Measurements from ENCODE around the gene CLP1. TPM values are rescaled to one million over a fixed set of nuclear protein-coding genes. Genes with fewer than 3 reads are reported as not detected.
A peak's percentile ranks its signal among the peaks of the same experiment; 100 is the strongest.

Gene CLP1
- total and polyA plus RNA-seq, 9 donors = 5.5 to 11.9 (median 10.5) TPM

DNA sequence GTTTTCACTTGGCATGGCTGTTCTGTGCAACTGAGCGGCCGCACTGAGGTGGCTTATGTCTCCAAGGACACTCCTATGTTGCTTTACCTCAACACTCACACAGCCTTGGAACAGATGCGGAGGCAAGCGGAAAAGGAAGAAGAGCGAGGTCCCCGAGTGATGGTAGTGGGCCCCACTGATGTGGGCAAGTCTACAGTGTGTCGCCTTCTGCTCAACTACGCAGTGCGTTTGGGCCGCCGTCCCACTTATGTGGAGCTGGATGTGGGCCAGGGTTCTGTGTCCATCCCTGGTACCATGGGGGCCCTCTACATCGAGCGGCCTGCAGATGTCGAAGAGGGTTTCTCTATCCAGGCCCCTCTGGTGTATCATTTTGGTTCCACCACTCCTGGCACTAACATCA is 2.1 kb downstream of the CLP1 start:
- no peaks in the 10 kb centered on the region for H3K9me3 ChIP-seq
- no peak for TF ChIP-seq EP300 (IDR thresholded peaks at IDR 0.05)
- no peak for TF ChIP-seq POLR2A (IDR thresholded peaks at IDR 0.05)
- TF ChIP-seq, protein P1, sequence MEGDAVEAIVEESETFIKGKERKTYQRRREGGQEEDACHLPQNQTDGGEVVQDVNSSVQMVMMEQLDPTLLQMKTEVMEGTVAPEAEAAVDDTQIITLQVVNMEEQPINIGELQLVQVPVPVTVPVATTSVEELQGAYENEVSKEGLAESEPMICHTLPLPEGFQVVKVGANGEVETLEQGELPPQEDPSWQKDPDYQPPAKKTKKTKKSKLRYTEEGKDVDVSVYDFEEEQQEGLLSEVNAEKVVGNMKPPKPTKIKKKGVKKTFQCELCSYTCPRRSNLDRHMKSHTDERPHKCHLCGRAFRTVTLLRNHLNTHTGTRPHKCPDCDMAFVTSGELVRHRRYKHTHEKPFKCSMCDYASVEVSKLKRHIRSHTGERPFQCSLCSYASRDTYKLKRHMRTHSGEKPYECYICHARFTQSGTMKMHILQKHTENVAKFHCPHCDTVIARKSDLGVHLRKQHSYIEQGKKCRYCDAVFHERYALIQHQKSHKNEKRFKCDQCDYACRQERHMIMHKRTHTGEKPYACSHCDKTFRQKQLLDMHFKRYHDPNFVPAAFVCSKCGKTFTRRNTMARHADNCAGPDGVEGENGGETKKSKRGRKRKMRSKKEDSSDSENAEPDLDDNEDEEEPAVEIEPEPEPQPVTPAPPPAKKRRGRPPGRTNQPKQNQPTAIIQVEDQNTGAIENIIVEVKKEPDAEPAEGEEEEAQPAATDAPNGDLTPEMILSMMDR (IDR thresholded peaks at IDR 0.05) = no peak
- no peak overlapping the region for H3K27ac ChIP-seq
- H3K4me1 ChIP-seq (ENCODE audit: insufficient read depth) = peaks cover 3% of the 10 kb centered on the region
- peak in 1 of 5 donors; percentile 43 for DNase-seq
- H3K27me3 ChIP-seq = no peaks in the 10 kb centered on the region
- H3K36me3 ChIP-seq = no peaks in the 10 kb centered on the region
- intact Hi-C loops (cut with DNase I) = loop anchor here in 2 of 4 donors (10.0 kb wide), 2 partner anchors 335 to 1895 kb away; partner anchors contain the start of gene TNKS1BP1 (in 1 of the 2)
- WGBS, 3 donors = 94 to 95% (median 94%) methylated on average over 14 of the region's 14 CpGs
- no peak overlapping the region for H3K4me3 ChIP-seq

DNA sequence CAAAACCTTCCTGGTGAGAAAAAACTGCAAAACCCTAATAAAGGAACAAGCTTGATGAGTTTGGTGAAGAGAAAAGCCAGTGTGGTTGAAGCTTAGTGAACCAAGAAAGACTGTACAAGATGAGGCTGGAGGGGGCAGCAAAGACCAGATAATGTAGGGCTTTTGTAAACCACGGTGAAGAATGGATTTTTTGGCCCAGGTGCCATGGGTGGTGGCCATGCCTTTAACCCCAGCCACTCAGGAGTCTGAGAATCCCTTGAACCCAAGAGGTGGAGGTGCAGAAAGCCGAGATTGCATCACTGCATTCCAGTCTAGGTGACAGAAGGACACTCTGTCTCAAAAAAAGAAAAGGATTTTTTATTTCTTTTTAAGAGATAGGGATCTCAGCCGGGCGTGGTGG is 5.3 kb downstream of the CLP1 start:
- H3K27ac ChIP-seq = no peak overlapping the region
- intact Hi-C loops (cut with DNase I) = loop anchor here in 1 of 4 donors (10.0 kb wide), 1 partner anchor 1892 kb away; no protein-coding TSS in a partner anchor
- no peaks in the 10 kb centered on the region for H3K36me3 ChIP-seq
- TF ChIP-seq, protein P1 (IDR thresholded peaks at IDR 0.05) = no peak
- peaks cover 3% of the 10 kb centered on the region for H3K4me1 ChIP-seq (ENCODE audit: insufficient read depth)
- no peak for DNase-seq
- no peaks in the 10 kb centered on the region for H3K9me3 ChIP-seq
- WGBS, 3 donors = 68 to 72% (median 70%) methylated on average over 4 of the region's 4 CpGs
- no peak overlapping the region for H3K4me3 ChIP-seq
- no peaks in the 10 kb centered on the region for H3K27me3 ChIP-seq

DNA sequence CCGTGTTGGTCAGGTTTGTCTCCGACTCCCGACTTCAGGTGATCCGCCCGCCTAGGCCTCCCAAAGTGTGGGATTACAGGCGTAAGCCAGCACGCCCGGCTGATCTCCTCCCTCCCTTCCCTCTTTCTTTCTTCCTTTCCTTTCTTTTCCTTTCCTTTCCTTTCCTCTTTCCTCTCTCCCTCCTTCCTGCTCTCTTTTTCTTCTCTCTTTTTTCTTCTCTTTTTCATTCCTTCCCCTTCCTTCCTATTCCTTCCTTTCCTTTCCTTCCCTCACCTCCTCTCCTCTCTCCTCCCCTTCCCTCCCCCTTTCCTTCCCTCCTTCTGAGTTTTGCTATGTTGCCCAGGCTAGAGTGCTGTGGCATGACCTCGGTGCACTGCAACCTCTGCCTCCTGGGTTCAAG is 6.4 kb downstream of the CLP1 start:
- Histone ChIP-seq H3K27me3 (no peaks in the 10 kb centered on the region), H3K4me3 (no peak overlapping the region), H3K36me3 (no peaks in the 10 kb centered on the region), H3K4me1 (ENCODE audit: insufficient read depth) (no peaks in the 10 kb centered on the region), H3K27ac (no peak overlapping the region), H3K9me3 (no peaks in the 10 kb centered on the region)
- intact Hi-C loops (cut with DNase I) = loop anchor here in 1 of 4 donors (10.0 kb wide), 1 partner anchor 1891 kb away; no protein-coding TSS in a partner anchor
- no peak for DNase-seq
- TF ChIP-seq EP300 (IDR thresholded peaks at IDR 0.05) = no peak
- TF ChIP-seq, protein P1 (IDR thresholded peaks at IDR 0.05) = no peak
- TF ChIP-seq POLR2A (IDR thresholded peaks at IDR 0.05) = no peak
- 77 to 84% (median 83%) methylated on average over 9 of the region's 9 CpGs for WGBS, 3 donors

DNA sequence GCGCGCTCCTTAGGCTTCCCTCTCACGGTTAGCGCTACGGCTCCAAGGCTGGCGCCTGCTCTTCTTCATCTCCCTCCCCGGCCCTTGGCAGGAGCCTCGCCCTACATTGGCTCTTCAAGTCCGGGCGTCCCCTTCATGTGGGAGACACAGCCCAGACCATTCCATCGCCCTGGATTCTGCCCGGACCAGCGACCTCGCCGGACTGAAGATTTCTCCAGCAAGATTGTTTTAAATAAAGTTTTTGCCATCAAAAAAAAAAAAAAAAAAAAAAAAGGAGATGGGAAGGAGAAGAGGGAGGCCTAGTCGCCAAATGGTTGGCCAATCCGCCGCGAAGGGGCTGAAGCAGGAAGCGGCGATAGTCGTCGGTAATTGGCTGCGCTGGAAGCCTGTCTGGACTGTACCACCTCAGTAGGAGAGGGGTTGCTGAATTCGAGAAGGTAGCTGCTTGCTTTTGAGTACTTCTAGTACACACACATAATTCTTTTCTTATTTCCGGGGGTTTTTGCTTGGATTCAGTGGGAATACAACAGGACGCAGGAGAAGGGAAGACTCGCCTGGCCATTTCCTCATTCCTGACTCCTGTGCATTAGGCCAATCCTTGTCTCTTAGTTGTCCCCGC is 9.7 kb downstream of the CLP1 start:
- Histone ChIP-seq H3K36me3 (no peaks in the 10 kb centered on the region), H3K9me3 (no peaks in the 10 kb centered on the region), H3K27ac (peak overlapping the region; percentile 85 to 98), H3K27me3 (no peaks in the 10 kb centered on the region), H3K4me3 (peak overlapping the region; percentile 85), H3K4me1 (ENCODE audit: insufficient read depth) (peaks cover 2% of the 10 kb centered on the region)
- intact Hi-C loops (cut with DNase I) = loop anchor here in 2 of 4 donors (5.0 to 10.0 kb wide), 2 partner anchors 95 to 1888 kb away; partner anchors contain the start of gene CTNND1 (in 1 of the 2)
- TF ChIP-seq, protein P1 (IDR thresholded peaks at IDR 0.05) = no peak
- TF ChIP-seq POLR2A (IDR thresholded peaks at IDR 0.05) (no peak), EP300 (IDR thresholded peaks at IDR 0.05) (no peak)
- peak; percentile 92 to 98 (median 97) for DNase-seq
- 0 to 1% (median 0%) methylated on average over 29 of the region's 29 CpGs for WGBS, 3 donors
